HUES64 (cell line): ENCODE data around the gene TLCD3A.
"Not testable (repeated sequence)": the region's sequence is repeated elsewhere in the genome, so short reads cannot be mapped to it uniquely, and the experiment has no call there.

Experiments
- H3K27ac ChIP-seq: 2 replicates; pipeline ENCODE4 v1.7.0; 2013; ENCODE audit warnings: low read depth, low read length, inconsistent platforms
- H3K27me3 ChIP-seq: 2 replicates; pipeline ENCODE4 v1.6.1; 2013; ENCODE audit warnings: mild to moderate bottlenecking, low read length; ENCODE audit not compliant: insufficient read depth
- H3K36me3 ChIP-seq: 2 replicates; pipeline ENCODE4 v1.6.1; 2013; ENCODE audit warnings: mild to moderate bottlenecking, low read length; ENCODE audit not compliant: insufficient read depth
- H3K4me1 ChIP-seq: 2 replicates; pipeline ENCODE4 v1.6.1; 2013; ENCODE audit warnings: mild to moderate bottlenecking, low read length, moderate library complexity; ENCODE audit not compliant: insufficient read depth
- H3K4me3 ChIP-seq: 2 replicates; pipeline ENCODE4 v1.5.1; 2013; ENCODE audit warnings: mild to moderate bottlenecking, low read length, moderate library complexity
- H3K9ac ChIP-seq: 2 replicates; pipeline ENCODE4 v1.6.1; 2013; ENCODE audit warnings: mild to moderate bottlenecking, low read depth, low read length
- H3K9me3 ChIP-seq: 2 replicates; pipeline ENCODE4 v1.6.1; 2013; ENCODE audit warnings: low read depth, low read length; ENCODE audit not compliant: insufficient read depth
- WGBS: fragments of 150-250, 120-280 bp; methylation state at CpG from one replicate; pipeline ENCODE4 v1.1.7; 2013; ENCODE audit warnings: missing lambda C conversion rate; 5-methylcytosine and 5-hydroxymethylcytosine counted together

TLCD3A gene

GRCh38 chr17:737561-738113 lies 5.2 kb downstream of the TLCD3A start:
- peaks cover 75% of the 10 kb centered on the region for H3K36me3 ChIP-seq
- 97% methylated on average over 13 of the region's 13 CpGs for WGBS

GRCh38 chr17:740240-741017 lies 8.0 kb downstream of the TLCD3A start:
- H3K27me3 ChIP-seq = no peaks in the 10 kb centered on the region
- H3K9me3 ChIP-seq = no peaks in the 10 kb centered on the region
- H3K36me3 ChIP-seq = peaks cover 90% of the 10 kb centered on the region
- no peaks in the 10 kb centered on the region for H3K4me1 ChIP-seq
- 93% methylated on average over 18 of the region's 18 CpGs for WGBS
- no peak overlapping the region for H3K9ac ChIP-seq
- H3K27ac ChIP-seq = no peak overlapping the region
- no peak overlapping the region for H3K4me3 ChIP-seq

More at GRCh38 chr17:737561-738113, 5.2 kb downstream of the TLCD3A start:
- no peaks in the 10 kb centered on the region for H3K9me3 ChIP-seq
- H3K27me3 ChIP-seq = no peaks in the 10 kb centered on the region; the same call in 1 of the 2 replicates
- H3K27ac ChIP-seq = no peak overlapping the region
- H3K9ac ChIP-seq = no peak overlapping the region
- no peak overlapping the region for H3K4me3 ChIP-seq
- H3K4me1 ChIP-seq = 0 out of 2 replicates have a peak, but pooled peaks cover 7% of the 10 kb centered on the region

- no peak overlapping the region for H3K27ac ChIP-seq
- no peak overlapping the region for H3K4me3 ChIP-seq
- no peaks in the 10 kb centered on the region for H3K4me1 ChIP-seq
- no peaks in the 10 kb centered on the region for H3K27me3 ChIP-seq
- H3K9ac ChIP-seq = no peak overlapping the region
- peaks cover 95% of the 10 kb centered on the region for H3K36me3 ChIP-seq
- H3K9me3 ChIP-seq = no peaks in the 10 kb centered on the region
- 90% methylated on average over 11 of the region's 11 CpGs for WGBS
These were observed 9.9 kb downstream of the TLCD3A start for GRCh38 chr17:742147-742793.

GRCh38 chr17:743139-743538 lies 10.7 kb downstream of the TLCD3A start:
- Histone ChIP-seq H3K27ac (no peak overlapping the region), H3K9ac (no peak overlapping the region), H3K4me1 (no peaks in the 10 kb centered on the region), H3K9me3 (no peaks in the 10 kb centered on the region), H3K36me3 (peaks cover 98% of the 10 kb centered on the region), H3K27me3 (no peaks in the 10 kb centered on the region), H3K4me3 (no peak overlapping the region)
- 92% methylated on average over 4 of the region's 4 CpGs for WGBS

GRCh38 chr17:744937-745336 lies 12.5 kb downstream of the TLCD3A start:
- 82% methylated on average over 9 of the region's 9 CpGs for WGBS
- Histone ChIP-seq H3K4me1 (no peaks in the 10 kb centered on the region), H3K9me3 (peaks cover 8% of the 10 kb centered on the region; the same call in 1 of the 2 replicates), H3K4me3 (no peak overlapping the region), H3K27me3 (no peaks in the 10 kb centered on the region), H3K9ac (no peak overlapping the region), H3K27ac (no peak overlapping the region), H3K36me3 (peaks cover 92% of the 10 kb centered on the region)

GRCh38 chr17:745406-745805 lies 13.0 kb downstream of the TLCD3A start:
- H3K27me3 ChIP-seq = no peaks in the 10 kb centered on the region
- H3K4me3 ChIP-seq = no peak overlapping the region
- H3K36me3 ChIP-seq = peaks cover 91% of the 10 kb centered on the region
- peaks cover 8% of the 10 kb centered on the region; the same call in 1 of the 2 replicates for H3K9me3 ChIP-seq
- H3K9ac ChIP-seq = no peak overlapping the region
- WGBS = 96% methylated on average over 11 of the region's 11 CpGs
- no peak overlapping the region for H3K27ac ChIP-seq
- H3K4me1 ChIP-seq = no peaks in the 10 kb centered on the region

- Histone ChIP-seq H3K9ac (no peak overlapping the region), H3K36me3 (peaks cover 83% of the 10 kb centered on the region), H3K27ac (no peak overlapping the region), H3K27me3 (no peaks in the 10 kb centered on the region), H3K4me3 (no peak overlapping the region), H3K9me3 (peaks cover 8% of the 10 kb centered on the region; the same call in 1 of the 2 replicates), H3K4me1 (no peaks in the 10 kb centered on the region)
- WGBS = 96% methylated on average over 9 of the region's 9 CpGs
These were observed 13.8 kb downstream of the TLCD3A start for GRCh38 chr17:746181-746580.

GRCh38 chr17:746783-747629 lies 14.6 kb downstream of the TLCD3A start:
- Histone ChIP-seq H3K36me3 (peaks cover 75% of the 10 kb centered on the region), H3K9ac (no peak overlapping the region)
- WGBS = 95% methylated on average over 38 of the region's 38 CpGs

GRCh38 chr17:748604-749003 lies 16.2 kb downstream of the TLCD3A start:
- not testable (repeated sequence) for H3K9ac ChIP-seq, H3K9me3 ChIP-seq, H3K4me1 ChIP-seq, H3K27me3 ChIP-seq, H3K27ac ChIP-seq, H3K4me3 ChIP-seq
- 94% methylated on average over 4 of the region's 4 CpGs for WGBS
- H3K36me3 ChIP-seq = peaks cover 59% of the 10 kb centered on the region

More at GRCh38 chr17:746783-747629, 14.6 kb downstream of the TLCD3A start:
- no peak overlapping the region for H3K4me3 ChIP-seq
- no peaks in the 10 kb centered on the region for H3K27me3 ChIP-seq
- H3K9me3 ChIP-seq = peaks cover 8% of the 10 kb centered on the region; the same call in 1 of the 2 replicates
- H3K27ac ChIP-seq = no peak overlapping the region
- H3K4me1 ChIP-seq = no peaks in the 10 kb centered on the region

- 70% methylated on average over 7 of the region's 7 CpGs for WGBS
- not testable (repeated sequence) for H3K9me3 ChIP-seq, H3K4me3 ChIP-seq, H3K27me3 ChIP-seq, H3K27ac ChIP-seq, H3K4me1 ChIP-seq, H3K9ac ChIP-seq
- peaks cover 51% of the 10 kb centered on the region for H3K36me3 ChIP-seq
These were observed 17.0 kb downstream of the TLCD3A start for GRCh38 chr17:749359-749758.
